ENCODE results near the gene SERHL2. TPM values are rescaled to one million over a fixed set of nuclear protein-coding genes. Genes with fewer than 3 reads are reported as not detected.
"Not testable (repeated sequence)": the region's sequence is repeated elsewhere in the genome, so short reads cannot be mapped to it uniquely, and the experiment has no call there.

The SERHL2 gene
- total RNA-seq (ENCODE audit: low replicate concordance): 0.99 TPM in 1 of 2 replicates, not detected in the other

- Mint-ChIP-seq H3K9me3 (peaks cover 15% of the 10 kb centered on the region), H3K27me3 (ENCODE audit: insufficient read depth, low read depth) (peaks cover 19% of the 10 kb centered on the region), H3K27ac (peak within 1 kb of the TSS; percentile 57), H3K4me1 (peaks cover 19% of the 10 kb centered on the region), H3K4me3 (peak within 1 kb of the TSS; percentile 80), H3K36me3 (peaks cover 6% of the 10 kb centered on the region)
- peaks cover 22% of the 10 kb centered on the region for H3F3A ChIP-seq (ENCODE audit: low read depth)
- no peaks in the 10 kb centered on the region for H3K79me2 ChIP-seq (ENCODE audit: low read depth)
- no peaks in the 10 kb centered on the region for H3K36me3 ChIP-seq
- H3K9ac ChIP-seq: no peak within 1 kb of the TSS
- H3K4me3 ChIP-seq: peak within 1 kb of the TSS; percentile 53
- H3K4me2 ChIP-seq: peak within 1 kb of the TSS; percentile 80
- H3K4me1 ChIP-seq: peaks cover 6% of the 10 kb centered on the region
- DNase-seq (ENCODE audit: low spot score): peak; percentile 93
- TF ChIP-seq EZH2phosphoT487 (IDR thresholded peaks at IDR 0.05): peak; percentile 35
- peak; percentile 41 for TF ChIP-seq EZH2 (IDR thresholded peaks at IDR 0.05)
- TF ChIP-seq CTCF (IDR thresholded peaks at IDR 0.05): no peak
- H3K9me3 ChIP-seq (ENCODE audit: low read depth): peaks cover 8% of the 10 kb centered on the region
- no peaks in the 10 kb centered on the region for H4K20me1 ChIP-seq (ENCODE audit: low read depth)
- H3K27ac ChIP-seq: no peak within 1 kb of the TSS
- H2AFZ ChIP-seq (replicated peaks): peak within 1 kb of the TSS; percentile 35
- H3K27me3 ChIP-seq: peaks cover 22% of the 10 kb centered on the region
These were observed at the start of gene SERHL2 for GRCh38 chr22:42553475-42554361. Gene SERHL2, plus strand, starts transcription at chr22:42553956. Its CDS starts 65 bp downstream, at chr22:42554021.

- not testable (repeated sequence) for H4K20me1 ChIP-seq (ENCODE audit: low read depth); H3K9me3 Mint-ChIP-seq; H3K79me2 ChIP-seq (ENCODE audit: low read depth); H3K4me3 ChIP-seq; H3K4me1 Mint-ChIP-seq; H3K9me3 ChIP-seq (ENCODE audit: low read depth); H2AFZ ChIP-seq (replicated peaks); H3K4me2 ChIP-seq; H3K9ac ChIP-seq; H3K4me1 ChIP-seq; H3K36me3 ChIP-seq; H3K36me3 Mint-ChIP-seq; H3K27ac ChIP-seq; DNase-seq (ENCODE audit: low spot score); H3K27me3 ChIP-seq; H3K4me3 Mint-ChIP-seq; H3K27me3 Mint-ChIP-seq (ENCODE audit: insufficient read depth, low read depth)
- H3K27ac Mint-ChIP-seq: peak overlapping the region; percentile 53
- peaks cover 23% of the 10 kb centered on the region for H3F3A ChIP-seq (ENCODE audit: low read depth)
These were observed 45.3 kb upstream of the SERHL2 start for GRCh38 chr22:42508327-42508974.

GRCh38 chr22:42508975-42509364 lies 44.8 kb upstream of the SERHL2 start:
- H2AFZ ChIP-seq (replicated peaks); H3K79me2 ChIP-seq (ENCODE audit: low read depth); H3K9ac ChIP-seq; H4K20me1 ChIP-seq (ENCODE audit: low read depth); H3K4me3 Mint-ChIP-seq; H3K4me1 ChIP-seq; H3K4me1 Mint-ChIP-seq; H3K9me3 Mint-ChIP-seq; H3K9me3 ChIP-seq (ENCODE audit: low read depth); H3K4me2 ChIP-seq; H3K27me3 ChIP-seq; H3K27me3 Mint-ChIP-seq (ENCODE audit: insufficient read depth, low read depth); H3K27ac ChIP-seq; H3K36me3 ChIP-seq; H3K36me3 Mint-ChIP-seq; H3K4me3 ChIP-seq; DNase-seq (ENCODE audit: low spot score): not testable (repeated sequence)
- peaks cover 23% of the 10 kb centered on the region for H3F3A ChIP-seq (ENCODE audit: low read depth)
- H3K27ac Mint-ChIP-seq: peak overlapping the region; percentile 42

- Histone ChIP-seq H3K9me3 (ENCODE audit: low read depth) (no peaks in the 10 kb centered on the region), H3K4me3 (no peak overlapping the region), H3K9ac (no peak overlapping the region), H3K27me3 (no peaks in the 10 kb centered on the region), H3F3A (ENCODE audit: low read depth) (peaks cover 23% of the 10 kb centered on the region), H3K4me1 (no peaks in the 10 kb centered on the region), H3K27ac (peak overlapping the region; percentile 51), H2AFZ (replicated peaks) (no peak overlapping the region), H3K36me3 (no peaks in the 10 kb centered on the region), H3K79me2 (ENCODE audit: low read depth) (no peaks in the 10 kb centered on the region), H3K4me2 (no peak overlapping the region), H4K20me1 (ENCODE audit: low read depth) (peaks cover 5% of the 10 kb centered on the region)
- Mint-ChIP-seq H3K27me3 (ENCODE audit: insufficient read depth, low read depth) (peaks cover 9% of the 10 kb centered on the region), H3K4me3 (no peak overlapping the region), H3K9me3 (no peaks in the 10 kb centered on the region), H3K4me1 (peaks cover 8% of the 10 kb centered on the region), H3K27ac (no peak overlapping the region), H3K36me3 (peaks cover 4% of the 10 kb centered on the region)
- no peak for TF ChIP-seq CTCF (IDR thresholded peaks at IDR 0.05)
- no peak for TF ChIP-seq EZH2 (IDR thresholded peaks at IDR 0.05)
- no peak for TF ChIP-seq EZH2phosphoT487 (IDR thresholded peaks at IDR 0.05)
- DNase-seq (ENCODE audit: low spot score): no peak
These were observed 44.2 kb upstream of the SERHL2 start for GRCh38 chr22:42509548-42509947.

Measured in neural progenitor cell (in vitro differentiated cells).